Measurements from ENCODE around the gene TRIO.

TRIO gene

DNA sequence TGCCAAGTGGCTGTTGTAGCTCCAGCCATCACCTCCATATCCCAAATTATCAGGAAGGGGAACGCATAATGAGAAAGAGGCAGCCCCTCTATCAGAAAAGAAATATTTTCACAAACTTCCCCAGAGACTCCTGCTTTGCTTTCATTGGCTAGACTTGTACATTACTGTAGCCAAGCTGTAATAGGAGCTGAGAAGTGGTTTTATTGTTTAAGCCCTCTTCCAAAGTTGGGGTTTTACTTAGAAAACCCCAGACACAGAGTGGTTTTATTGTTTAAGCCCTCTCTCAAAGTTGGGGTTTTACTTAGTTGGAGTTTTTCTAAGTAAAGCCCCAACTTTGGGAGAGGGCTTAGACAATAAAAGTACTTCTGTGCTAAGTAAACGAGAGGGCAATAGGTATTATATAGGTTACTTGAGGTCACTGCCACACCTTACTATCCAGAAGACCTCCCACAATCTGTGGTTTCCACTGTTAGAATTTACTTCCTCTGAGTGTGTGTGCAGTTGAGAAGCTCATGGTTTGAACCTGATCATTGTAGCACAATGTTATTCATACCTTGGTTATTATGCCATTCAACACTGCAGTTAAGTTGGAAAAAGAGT is 222.8 kb downstream of the TRIO start:
- Histone ChIP-seq H3K27ac (ENCODE audit: low read depth in 2 of 2, low read length in 2 of 2) (no peak overlapping the region), H3K36me3 (ENCODE audit: control insufficient read depth in 2 of 2, insufficient read depth in 2 of 2, low read length in 2 of 2) (peaks cover 69 to 77% of the 10 kb centered on the region in 2 donors), H3K4me3 (ENCODE audit: low read length in 2 of 2) (no peak overlapping the region), H3K9me3 (ENCODE audit: control insufficient read depth in 2 of 2, low read length in 2 of 2) (no peaks in the 10 kb centered on the region), H3K4me1 (ENCODE audit: control insufficient read depth in 2 of 2, insufficient read depth in 2 of 2, low read length in 2 of 2) (no peaks in the 10 kb centered on the region), H3K27me3 (ENCODE audit: control insufficient read depth in 2 of 2, insufficient read depth in 2 of 2, low read length in 2 of 2) (no peaks in the 10 kb centered on the region), H3K9ac (ENCODE audit: low read depth in 1 of 2, low read length in 2 of 2) (no peak overlapping the region)

DNA sequence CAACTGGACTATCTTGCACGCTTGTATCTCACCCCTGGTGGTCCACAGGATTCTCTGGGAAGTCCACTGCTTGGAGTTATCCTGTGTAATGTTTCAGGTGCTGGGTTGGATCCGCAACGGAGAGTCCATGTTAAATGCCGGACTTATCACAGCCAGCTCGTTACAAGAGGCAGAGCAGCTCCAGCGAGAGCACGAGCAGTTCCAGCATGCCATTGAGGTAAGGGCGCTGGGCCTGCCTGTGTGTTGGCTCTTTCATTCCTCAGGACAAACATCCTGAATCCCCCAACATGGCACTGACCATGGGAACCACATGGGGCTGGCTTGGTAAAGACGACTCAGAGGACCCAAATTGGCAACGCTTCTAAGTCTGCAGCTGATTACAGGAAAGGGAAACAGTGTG is 223.6 kb downstream of the TRIO start:
- Histone ChIP-seq H3K9me3 (ENCODE audit: control insufficient read depth in 2 of 2, low read length in 2 of 2) (no peaks in the 10 kb centered on the region), H3K4me1 (ENCODE audit: control insufficient read depth in 2 of 2, insufficient read depth in 2 of 2, low read length in 2 of 2) (no peaks in the 10 kb centered on the region), H3K27ac (ENCODE audit: low read depth in 2 of 2, low read length in 2 of 2) (no peak overlapping the region), H3K36me3 (ENCODE audit: control insufficient read depth in 2 of 2, insufficient read depth in 2 of 2, low read length in 2 of 2) (peaks cover 66 to 75% of the 10 kb centered on the region in 2 donors), H3K4me3 (ENCODE audit: low read length in 2 of 2) (no peak overlapping the region), H3K27me3 (ENCODE audit: control insufficient read depth in 2 of 2, insufficient read depth in 2 of 2, low read length in 2 of 2) (no peaks in the 10 kb centered on the region), H3K9ac (ENCODE audit: low read depth in 1 of 2, low read length in 2 of 2) (no peak overlapping the region)

DNA sequence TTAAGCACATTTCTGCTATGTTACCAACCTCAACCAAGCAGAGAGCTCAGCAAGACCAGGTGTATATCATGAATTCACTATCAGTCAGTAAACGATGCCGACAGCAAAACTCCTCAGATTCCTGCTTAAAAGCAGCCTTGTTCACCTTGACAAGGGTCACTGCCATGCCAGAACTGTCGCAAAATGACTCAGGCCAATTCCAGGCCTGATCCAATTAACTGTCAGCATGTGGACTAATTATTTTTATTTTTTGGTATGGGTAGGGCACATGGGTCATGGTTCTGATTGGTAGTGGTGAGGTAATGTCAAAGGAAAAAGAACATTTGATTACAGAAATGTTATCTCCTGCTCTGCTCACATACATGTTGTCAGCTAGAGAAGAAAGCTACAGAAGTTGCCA is 224.2 kb downstream of the TRIO start:
- no peaks in the 10 kb centered on the region for H3K9me3 ChIP-seq (ENCODE audit: control insufficient read depth in 2 of 2, low read length in 2 of 2)
- H3K9ac ChIP-seq (ENCODE audit: low read depth in 1 of 2, low read length in 2 of 2) = no peak overlapping the region
- no peaks in the 10 kb centered on the region for H3K4me1 ChIP-seq (ENCODE audit: control insufficient read depth in 2 of 2, insufficient read depth in 2 of 2, low read length in 2 of 2)
- no peak overlapping the region for H3K27ac ChIP-seq (ENCODE audit: low read depth in 2 of 2, low read length in 2 of 2)
- no peaks in the 10 kb centered on the region for H3K27me3 ChIP-seq (ENCODE audit: control insufficient read depth in 2 of 2, insufficient read depth in 2 of 2, low read length in 2 of 2)
- peaks cover 62 to 74% of the 10 kb centered on the region in 2 donors for H3K36me3 ChIP-seq (ENCODE audit: control insufficient read depth in 2 of 2, insufficient read depth in 2 of 2, low read length in 2 of 2)
- no peak overlapping the region for H3K4me3 ChIP-seq (ENCODE audit: low read length in 2 of 2)

DNA sequence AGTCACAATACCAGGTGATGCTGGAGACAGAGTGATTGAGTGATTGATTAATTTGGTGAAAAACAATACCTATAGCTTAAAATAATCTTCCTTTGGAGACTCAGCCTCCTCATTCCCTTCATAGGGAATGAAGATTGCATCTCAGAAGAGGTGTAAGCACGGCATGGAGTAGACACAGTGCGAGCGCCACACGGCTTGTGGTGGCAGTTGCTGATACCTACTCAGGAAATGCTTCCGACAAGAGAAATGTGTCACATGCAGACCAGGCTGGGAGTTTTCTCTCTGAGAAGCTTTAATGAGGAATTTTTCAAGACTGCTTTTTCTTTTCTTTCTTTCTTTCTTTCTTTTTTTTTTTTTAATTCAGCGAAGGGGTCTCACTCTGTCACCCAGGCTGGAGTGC is 226.6 kb downstream of the TRIO start:
- H3K4me3 ChIP-seq (ENCODE audit: low read length in 2 of 2) = no peak overlapping the region
- H3K27ac ChIP-seq (ENCODE audit: low read depth in 2 of 2, low read length in 2 of 2) = no peak overlapping the region
- H3K36me3 ChIP-seq (ENCODE audit: control insufficient read depth in 2 of 2, insufficient read depth in 2 of 2, low read length in 2 of 2) = peaks cover 68 to 78% of the 10 kb centered on the region in 2 donors

DNA sequence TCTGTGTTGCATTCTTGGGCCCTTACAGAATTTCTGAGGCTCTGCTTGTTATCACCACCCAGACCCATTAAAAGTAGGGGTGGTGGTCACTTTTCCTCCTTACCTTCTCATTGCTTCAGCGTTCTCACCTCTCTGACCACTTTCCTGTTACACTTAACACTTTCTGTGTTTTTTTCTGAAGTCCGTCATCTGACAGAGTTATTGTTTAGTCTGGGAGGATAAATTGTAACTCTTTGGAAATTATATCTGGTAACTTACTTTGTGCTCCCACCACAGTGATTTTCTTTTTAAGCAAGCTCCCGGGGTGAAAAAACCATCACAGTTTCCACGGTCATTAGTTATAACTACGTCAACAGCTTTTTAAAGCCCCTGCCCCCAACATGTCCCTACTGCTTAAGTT is 227.2 kb downstream of the TRIO start:
- no peak overlapping the region for H3K9ac ChIP-seq (ENCODE audit: low read depth in 1 of 2, low read length in 2 of 2)
- no peaks in the 10 kb centered on the region for H3K4me1 ChIP-seq (ENCODE audit: control insufficient read depth in 2 of 2, insufficient read depth in 2 of 2, low read length in 2 of 2)
- no peaks in the 10 kb centered on the region for H3K27me3 ChIP-seq (ENCODE audit: control insufficient read depth in 2 of 2, insufficient read depth in 2 of 2, low read length in 2 of 2)
- H3K4me3 ChIP-seq (ENCODE audit: low read length in 2 of 2) = no peak overlapping the region
- no peaks in the 10 kb centered on the region for H3K9me3 ChIP-seq (ENCODE audit: control insufficient read depth in 2 of 2, low read length in 2 of 2)
- H3K36me3 ChIP-seq (ENCODE audit: control insufficient read depth in 2 of 2, insufficient read depth in 2 of 2, low read length in 2 of 2) = peaks cover 68 to 75% of the 10 kb centered on the region in 2 donors
- no peak overlapping the region for H3K27ac ChIP-seq (ENCODE audit: low read depth in 2 of 2, low read length in 2 of 2)

More for the DNA sequence above, 226.6 kb downstream of the TRIO start:
- no peak overlapping the region for H3K9ac ChIP-seq (ENCODE audit: low read depth in 1 of 2, low read length in 2 of 2)
- H3K4me1 ChIP-seq (ENCODE audit: control insufficient read depth in 2 of 2, insufficient read depth in 2 of 2, low read length in 2 of 2) = no peaks in the 10 kb centered on the region
- H3K27me3 ChIP-seq (ENCODE audit: control insufficient read depth in 2 of 2, insufficient read depth in 2 of 2, low read length in 2 of 2) = no peaks in the 10 kb centered on the region
- H3K9me3 ChIP-seq (ENCODE audit: control insufficient read depth in 2 of 2, low read length in 2 of 2) = no peaks in the 10 kb centered on the region

DNA sequence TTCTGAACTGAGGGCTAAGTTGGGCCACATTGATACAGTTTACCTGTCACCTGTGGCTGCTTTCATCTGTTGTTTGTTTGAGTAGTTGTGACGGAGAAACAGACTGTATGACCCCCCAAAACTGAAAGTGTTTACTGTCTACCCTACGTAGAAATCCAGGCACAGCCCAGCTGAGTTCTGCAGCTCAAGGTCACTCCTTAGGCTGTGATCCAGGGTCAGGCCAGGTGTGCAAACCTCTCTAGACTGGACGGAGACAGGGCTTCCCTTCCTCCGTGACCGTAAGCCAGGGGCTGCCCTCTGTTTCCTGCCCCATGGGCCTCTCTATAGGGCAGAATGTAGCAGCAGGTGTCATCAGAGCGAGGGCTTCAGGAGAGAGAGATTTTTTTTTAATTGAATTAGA is 230.5 kb downstream of the TRIO start:
- no peak overlapping the region for H3K27ac ChIP-seq (ENCODE audit: low read depth in 2 of 2, low read length in 2 of 2)
- H3K4me1 ChIP-seq (ENCODE audit: control insufficient read depth in 2 of 2, insufficient read depth in 2 of 2, low read length in 2 of 2) = no peaks in the 10 kb centered on the region
- H3K27me3 ChIP-seq (ENCODE audit: control insufficient read depth in 2 of 2, insufficient read depth in 2 of 2, low read length in 2 of 2) = no peaks in the 10 kb centered on the region
- H3K9me3 ChIP-seq (ENCODE audit: control insufficient read depth in 2 of 2, low read length in 2 of 2) = no peaks in the 10 kb centered on the region
- no peak overlapping the region for H3K4me3 ChIP-seq (ENCODE audit: low read length in 2 of 2)
- peaks cover 58 to 76% of the 10 kb centered on the region in 2 donors for H3K36me3 ChIP-seq (ENCODE audit: control insufficient read depth in 2 of 2, insufficient read depth in 2 of 2, low read length in 2 of 2)
- H3K9ac ChIP-seq (ENCODE audit: low read depth in 1 of 2, low read length in 2 of 2) = no peak overlapping the region

DNA sequence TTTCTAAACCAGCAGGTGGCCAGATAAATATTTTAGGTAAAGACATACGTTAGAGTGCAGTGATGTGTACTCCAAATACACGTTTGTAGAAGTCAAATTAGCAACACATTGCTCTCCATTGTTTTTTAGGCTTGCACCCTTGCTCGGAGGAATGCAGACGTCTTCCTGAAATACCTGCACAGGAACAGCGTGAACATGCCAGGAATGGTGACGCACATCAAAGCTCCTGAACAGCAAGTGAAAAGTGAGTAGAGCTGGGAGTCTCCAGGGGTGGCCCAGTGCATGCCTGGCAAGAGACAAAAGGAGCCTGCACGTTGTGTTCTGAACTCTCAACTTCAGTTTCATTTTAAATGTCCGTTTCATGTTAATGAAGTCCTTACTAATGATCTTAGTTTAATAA is 231.0 kb downstream of the TRIO start:
- H3K36me3 ChIP-seq (ENCODE audit: control insufficient read depth in 2 of 2, insufficient read depth in 2 of 2, low read length in 2 of 2) = peaks cover 58 to 76% of the 10 kb centered on the region in 2 donors

DNA sequence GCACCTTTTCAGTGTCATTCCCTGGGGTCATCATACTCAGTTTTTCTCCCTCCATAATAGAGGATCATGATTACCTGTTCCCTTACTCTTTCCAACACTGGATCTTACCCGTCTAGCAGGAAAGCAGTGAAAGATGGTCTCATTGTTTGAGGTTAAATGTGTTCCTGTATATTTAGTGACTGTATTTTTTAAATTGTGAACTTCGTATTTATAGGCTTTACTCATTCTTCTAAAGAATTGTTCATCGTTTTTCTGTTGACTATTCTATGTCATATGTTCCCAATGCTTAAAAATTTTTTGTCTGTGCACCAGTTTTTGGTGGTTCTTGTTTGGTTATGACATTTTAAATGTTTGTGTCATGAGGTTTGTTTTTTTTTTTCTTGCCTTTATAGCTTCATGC is 233.6 kb downstream of the TRIO start:
- H3K27me3 ChIP-seq (ENCODE audit: control insufficient read depth in 2 of 2, insufficient read depth in 2 of 2, low read length in 2 of 2) = no peaks in the 10 kb centered on the region
- H3K4me1 ChIP-seq (ENCODE audit: control insufficient read depth in 2 of 2, insufficient read depth in 2 of 2, low read length in 2 of 2) = no peaks in the 10 kb centered on the region
- peaks cover 65 to 81% of the 10 kb centered on the region in 2 donors for H3K36me3 ChIP-seq (ENCODE audit: control insufficient read depth in 2 of 2, insufficient read depth in 2 of 2, low read length in 2 of 2)
- H3K4me3 ChIP-seq (ENCODE audit: low read length in 2 of 2) = no peak overlapping the region
- H3K9me3 ChIP-seq (ENCODE audit: control insufficient read depth in 2 of 2, low read length in 2 of 2) = no peaks in the 10 kb centered on the region
- H3K27ac ChIP-seq (ENCODE audit: low read depth in 2 of 2, low read length in 2 of 2) = no peak overlapping the region
- no peak overlapping the region for H3K9ac ChIP-seq (ENCODE audit: low read depth in 1 of 2, low read length in 2 of 2)

More for the DNA sequence above, 231.0 kb downstream of the TRIO start:
- Histone ChIP-seq H3K9me3 (ENCODE audit: control insufficient read depth in 2 of 2, low read length in 2 of 2) (no peaks in the 10 kb centered on the region), H3K4me3 (ENCODE audit: low read length in 2 of 2) (no peak overlapping the region), H3K9ac (ENCODE audit: low read depth in 1 of 2, low read length in 2 of 2) (no peak overlapping the region), H3K27ac (ENCODE audit: low read depth in 2 of 2, low read length in 2 of 2) (no peak overlapping the region), H3K4me1 (ENCODE audit: control insufficient read depth in 2 of 2, insufficient read depth in 2 of 2, low read length in 2 of 2) (no peaks in the 10 kb centered on the region), H3K27me3 (ENCODE audit: control insufficient read depth in 2 of 2, insufficient read depth in 2 of 2, low read length in 2 of 2) (no peaks in the 10 kb centered on the region)

DNA sequence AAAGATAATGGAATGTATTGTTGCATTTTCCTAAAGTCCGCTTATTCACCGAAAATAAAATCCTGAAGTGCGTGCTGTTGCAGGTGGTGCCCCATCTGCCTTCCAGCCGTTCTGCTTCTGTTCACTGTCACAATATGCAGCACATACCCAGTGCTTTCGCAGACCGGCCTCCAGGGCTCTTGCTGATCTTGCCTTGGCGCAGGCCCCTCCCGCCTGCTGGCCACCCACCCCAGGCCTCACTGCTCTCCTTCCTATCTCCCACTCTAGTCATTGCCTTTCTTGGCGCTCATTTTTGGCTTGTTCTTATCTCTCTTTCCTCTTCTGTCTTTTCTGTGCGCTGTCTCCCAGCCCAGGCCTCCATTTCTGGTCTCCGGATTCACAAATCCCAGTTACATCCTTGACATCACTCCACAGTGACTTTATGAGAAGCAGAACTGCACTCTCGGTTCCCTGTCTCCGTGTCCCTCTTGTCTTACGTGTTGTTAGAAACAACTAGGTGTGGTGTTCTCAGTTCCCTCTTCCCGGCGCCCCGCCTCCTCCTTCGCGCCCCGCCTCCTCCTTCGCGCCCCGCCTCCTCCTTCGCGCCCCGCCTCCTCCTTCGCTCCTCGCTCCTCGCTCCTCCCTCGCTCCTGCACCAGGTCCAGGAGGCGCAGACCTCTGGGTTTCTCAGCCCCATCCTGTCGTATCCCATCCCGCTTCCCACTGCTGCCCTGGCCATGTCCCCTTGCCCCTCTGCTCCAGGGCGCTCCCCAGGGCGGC is 236.8 kb downstream of the TRIO start:
- peaks cover 66 to 83% of the 10 kb centered on the region in 2 donors for H3K36me3 ChIP-seq (ENCODE audit: control insufficient read depth in 2 of 2, insufficient read depth in 2 of 2, low read length in 2 of 2)

DNA sequence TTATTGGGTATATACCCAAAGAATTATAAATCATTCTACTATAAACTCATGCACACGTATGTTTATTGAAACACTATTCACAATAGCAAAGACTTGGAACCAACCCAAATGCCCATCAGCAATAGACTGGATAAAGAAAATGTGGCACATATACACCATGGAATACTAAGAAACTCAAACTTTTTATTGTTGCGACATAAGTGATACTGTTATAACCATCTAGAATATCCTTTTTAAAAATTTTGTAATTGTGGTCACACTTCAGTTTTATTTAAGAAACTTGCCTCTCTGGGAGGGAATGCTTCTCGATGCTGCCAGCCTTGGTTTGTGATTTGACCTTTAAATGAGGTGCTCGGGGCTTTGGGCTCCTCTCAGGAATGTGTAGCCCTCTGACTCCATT is 237.6 kb downstream of the TRIO start:
- H3K27ac ChIP-seq (ENCODE audit: low read depth in 2 of 2, low read length in 2 of 2) = no peak overlapping the region
- no peaks in the 10 kb centered on the region for H3K27me3 ChIP-seq (ENCODE audit: control insufficient read depth in 2 of 2, insufficient read depth in 2 of 2, low read length in 2 of 2)
- no peaks in the 10 kb centered on the region for H3K4me1 ChIP-seq (ENCODE audit: control insufficient read depth in 2 of 2, insufficient read depth in 2 of 2, low read length in 2 of 2)
- H3K4me3 ChIP-seq (ENCODE audit: low read length in 2 of 2) = no peak overlapping the region
- peaks cover 65 to 80% of the 10 kb centered on the region in 2 donors for H3K36me3 ChIP-seq (ENCODE audit: control insufficient read depth in 2 of 2, insufficient read depth in 2 of 2, low read length in 2 of 2)
- H3K9ac ChIP-seq (ENCODE audit: low read depth in 1 of 2, low read length in 2 of 2) = no peak overlapping the region
- no peaks in the 10 kb centered on the region for H3K9me3 ChIP-seq (ENCODE audit: control insufficient read depth in 2 of 2, low read length in 2 of 2)

More for the DNA sequence above, 236.8 kb downstream of the TRIO start:
- Histone ChIP-seq H3K9me3 (ENCODE audit: control insufficient read depth in 2 of 2, low read length in 2 of 2) (no peaks in the 10 kb centered on the region), H3K4me3 (ENCODE audit: low read length in 2 of 2) (no peak overlapping the region), H3K27ac (ENCODE audit: low read depth in 2 of 2, low read length in 2 of 2) (no peak overlapping the region), H3K9ac (ENCODE audit: low read depth in 1 of 2, low read length in 2 of 2) (no peak overlapping the region), H3K27me3 (ENCODE audit: control insufficient read depth in 2 of 2, insufficient read depth in 2 of 2, low read length in 2 of 2) (no peaks in the 10 kb centered on the region), H3K4me1 (ENCODE audit: control insufficient read depth in 2 of 2, insufficient read depth in 2 of 2, low read length in 2 of 2) (no peaks in the 10 kb centered on the region)
